Measurements from ENCODE around the gene PTPRD. TPM values are rescaled to one million over a fixed set of nuclear protein-coding genes. Genes with fewer than 3 reads are reported as not detected.

Gene PTPRD
- total RNA-seq, 1 experiment from 2014 or later, result not detected

GRCh38 chr9:8394341-8394740, 2218.5 kb downstream of the PTPRD start:
- no peak for DNase-seq (ENCODE audit: low read depth)

GRCh38 chr9:8392866-8393265, 2219.9 kb downstream of the PTPRD start:
- DNase-seq (ENCODE audit: low read depth), result no peak

DNA sequence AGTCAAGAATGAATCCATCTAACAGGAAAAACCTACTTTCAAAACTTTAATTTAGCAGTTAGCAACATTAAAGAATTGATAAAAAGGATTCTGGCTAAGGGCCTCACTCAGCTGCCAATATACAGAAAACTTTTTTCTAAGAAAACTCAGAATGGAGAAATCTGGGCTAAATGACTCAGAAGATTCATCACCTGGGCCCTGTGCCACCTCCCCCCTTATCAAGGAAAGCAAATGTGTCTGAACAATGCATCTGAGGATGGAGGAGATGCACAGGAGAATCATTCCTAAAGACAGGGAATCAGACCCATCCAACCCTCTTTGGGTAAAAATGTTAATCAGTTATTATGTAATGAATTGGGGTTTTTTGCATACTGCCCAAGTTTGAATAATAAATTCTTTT, 2221.2 kb downstream of the PTPRD start:
- DNase-seq (ENCODE audit: low read depth), result no peak

- no peak for DNase-seq (ENCODE audit: low read depth)
Observed at GRCh38 chr9:8391132-8391531, 2221.7 kb downstream of the PTPRD start.

DNA sequence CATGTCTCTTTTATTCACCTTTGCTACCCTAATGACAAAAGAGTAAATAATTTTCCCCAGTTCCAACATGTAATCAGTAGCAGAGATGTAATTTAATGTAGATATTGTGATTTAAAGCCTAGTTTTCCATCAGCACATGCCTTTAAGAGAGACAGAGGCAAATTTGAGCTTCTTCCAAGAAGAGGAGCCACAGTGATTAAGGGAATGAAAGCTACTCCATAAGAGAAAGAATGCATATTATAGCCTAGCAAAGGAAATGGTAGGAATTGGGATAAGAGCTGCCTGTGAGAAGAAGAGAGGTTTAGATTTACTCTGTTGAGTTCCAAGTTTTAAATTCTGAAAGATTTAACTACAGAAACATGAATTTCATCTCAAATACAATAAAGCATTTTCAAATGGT, 2222.2 kb downstream of the PTPRD start:
- no peak for DNase-seq (ENCODE audit: low read depth)

GRCh38 chr9:8389531-8389930, 2223.3 kb downstream of the PTPRD start:
- no peak for DNase-seq (ENCODE audit: low read depth)

DNA sequence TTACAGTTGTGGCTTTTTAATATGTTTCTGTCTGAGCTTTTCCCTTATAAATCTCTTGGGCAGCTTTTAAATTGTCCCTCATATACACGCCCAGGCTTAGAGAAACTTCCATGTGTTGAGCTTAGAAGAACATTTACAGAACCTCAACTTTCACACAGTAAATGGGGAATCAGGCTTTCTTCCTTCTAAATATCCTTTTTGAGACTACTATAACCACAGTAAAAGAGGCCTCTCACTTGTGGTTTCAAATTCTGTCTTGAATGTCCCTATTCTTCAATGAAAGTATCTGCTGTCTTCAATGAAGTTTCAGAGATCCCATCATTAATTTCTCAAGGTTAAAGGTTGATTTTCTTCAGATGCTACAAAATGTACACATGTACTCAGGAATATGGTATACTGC, 2224.7 kb downstream of the PTPRD start:
- DNase-seq (ENCODE audit: low read depth), result no peak

GRCh38 chr9:8384091-8384490, 2228.7 kb downstream of the PTPRD start:
- no peak for DNase-seq (ENCODE audit: low read depth)

DNA sequence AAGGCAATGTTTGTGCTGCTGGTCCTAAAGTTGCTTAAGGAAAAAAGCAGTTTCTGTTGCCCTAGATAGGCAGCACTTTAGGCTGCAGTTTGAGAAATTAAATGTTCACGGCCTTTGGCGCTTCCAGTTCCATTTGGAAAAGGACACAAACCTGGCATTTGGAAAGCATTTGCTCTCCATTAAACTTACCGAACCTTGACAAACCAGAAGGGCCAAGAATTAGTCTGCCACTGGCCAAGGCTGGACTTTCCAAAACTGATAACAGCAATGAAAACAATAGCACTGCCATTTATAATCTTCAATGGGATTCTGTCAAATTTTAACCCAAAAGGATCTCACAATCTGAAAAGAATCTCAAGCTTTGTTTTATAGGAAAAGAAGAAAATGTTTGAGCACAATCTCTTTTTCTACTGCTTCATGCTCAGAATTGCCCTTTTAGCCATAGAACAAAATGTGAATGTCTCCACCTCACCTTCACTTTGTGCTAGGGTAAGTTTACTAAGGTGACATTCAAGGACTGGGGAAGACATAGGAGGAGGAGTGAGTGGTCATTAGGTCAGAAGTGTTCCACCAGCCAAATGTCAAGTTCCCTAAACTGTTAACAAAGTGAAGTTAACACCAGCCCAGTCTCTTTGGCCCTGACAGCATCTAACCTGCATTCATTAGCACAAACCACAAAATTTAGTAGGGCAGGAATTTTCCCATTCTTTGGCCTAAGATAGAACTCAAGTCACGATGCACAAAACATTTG, 2229.8 kb downstream of the PTPRD start:
- no peak for DNase-seq (ENCODE audit: low read depth)

- DNase-seq (ENCODE audit: low read depth), result no peak
Observed at GRCh38 chr9:8382266-8382665, 2230.5 kb downstream of the PTPRD start.

DNA sequence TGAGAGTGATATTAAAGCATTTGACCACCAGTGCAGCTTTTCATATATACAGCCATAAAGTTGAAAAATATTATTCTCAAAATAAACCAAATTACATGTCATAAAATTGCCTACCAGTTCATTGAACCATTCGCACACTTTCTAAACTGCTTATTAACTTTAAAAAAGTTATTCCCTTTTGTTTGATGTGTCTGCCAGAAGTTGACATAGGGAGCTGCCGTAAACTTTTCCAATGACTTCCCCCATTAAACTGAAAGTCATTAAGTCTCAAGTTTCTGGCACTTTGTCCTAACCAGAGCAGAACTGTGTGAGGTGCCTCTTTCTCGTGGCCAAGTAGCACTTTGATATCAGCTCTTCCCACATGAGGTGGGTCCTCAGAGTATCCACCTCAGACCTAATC, 2231.2 kb downstream of the PTPRD start:
- no peak for DNase-seq (ENCODE audit: low read depth)

DNA sequence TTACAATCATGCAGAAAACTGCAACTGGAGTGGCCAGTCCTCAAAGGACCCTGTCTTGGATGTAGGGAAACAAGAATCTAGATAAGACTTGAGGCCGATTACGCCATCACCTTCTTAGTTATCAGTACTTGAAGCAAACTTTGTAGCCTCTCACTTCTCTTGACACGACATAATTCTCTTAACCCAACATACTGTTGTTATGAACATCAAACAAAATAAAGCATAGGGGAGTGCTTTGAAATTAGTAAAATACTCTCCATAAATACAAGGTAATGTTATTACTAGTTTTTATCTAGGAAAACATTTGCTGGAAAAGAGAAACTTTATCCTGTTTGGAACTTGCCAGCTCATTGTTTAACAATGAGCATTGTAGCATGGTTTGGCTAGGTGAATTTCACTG, 2238.3 kb downstream of the PTPRD start:
- DNase-seq (ENCODE audit: low read depth), result no peak

DNA sequence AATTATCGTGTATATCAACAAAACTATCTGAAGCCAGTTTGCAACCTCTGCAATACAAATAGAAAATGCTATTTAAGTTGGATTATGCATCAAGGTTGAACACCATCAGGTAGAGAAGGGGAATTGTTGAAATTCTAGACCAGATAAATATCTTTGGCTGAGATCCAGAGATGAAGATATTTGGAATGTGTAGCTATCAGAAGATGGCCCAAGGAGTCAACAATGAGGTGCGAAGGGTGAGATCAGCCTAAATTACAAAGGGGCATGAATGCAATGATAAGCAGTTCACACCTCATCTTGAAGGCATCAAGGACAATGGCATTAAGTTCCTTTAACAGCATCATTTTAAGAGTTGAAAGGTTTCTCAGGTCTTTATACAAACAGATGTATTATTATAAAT, 2241.1 kb downstream of the PTPRD start:
- no peak for DNase-seq (ENCODE audit: low read depth)

DNA sequence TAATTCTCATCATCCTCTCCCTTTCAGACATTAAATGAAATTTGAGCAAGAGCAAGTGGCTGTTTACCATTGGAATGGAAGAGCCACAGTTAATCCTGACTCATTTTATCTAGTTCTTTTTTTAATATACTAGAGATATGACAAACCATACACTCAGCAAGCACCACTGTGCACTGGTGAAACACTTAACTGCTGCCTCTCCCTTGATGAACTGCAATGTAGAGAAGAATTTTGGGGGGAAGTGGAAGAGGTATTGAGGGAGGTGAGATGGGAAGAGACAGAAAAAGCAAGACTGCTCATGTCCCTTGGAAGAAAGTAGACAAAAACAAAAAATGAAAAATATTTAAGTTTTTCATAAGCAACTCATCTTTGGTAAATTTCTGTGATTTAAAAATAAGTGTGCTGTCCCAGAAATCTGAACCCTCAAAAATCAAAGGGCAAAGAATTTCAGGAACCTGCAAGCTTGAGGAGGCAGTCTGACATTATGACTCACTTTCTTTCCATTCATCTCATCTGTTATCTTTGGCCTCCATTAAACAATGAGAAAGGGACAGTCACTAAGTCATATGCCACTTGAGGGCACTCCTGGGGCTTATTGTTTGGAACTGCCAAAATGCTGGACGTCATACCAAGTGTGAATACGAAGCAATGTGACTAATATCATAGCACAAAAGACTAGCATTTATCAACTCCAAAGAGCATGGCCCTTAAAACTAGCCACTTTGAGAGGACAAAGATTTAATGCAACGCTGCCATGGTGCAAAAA, 2246.5 kb downstream of the PTPRD start:
- DNase-seq (ENCODE audit: low read depth), result no peak

DNA sequence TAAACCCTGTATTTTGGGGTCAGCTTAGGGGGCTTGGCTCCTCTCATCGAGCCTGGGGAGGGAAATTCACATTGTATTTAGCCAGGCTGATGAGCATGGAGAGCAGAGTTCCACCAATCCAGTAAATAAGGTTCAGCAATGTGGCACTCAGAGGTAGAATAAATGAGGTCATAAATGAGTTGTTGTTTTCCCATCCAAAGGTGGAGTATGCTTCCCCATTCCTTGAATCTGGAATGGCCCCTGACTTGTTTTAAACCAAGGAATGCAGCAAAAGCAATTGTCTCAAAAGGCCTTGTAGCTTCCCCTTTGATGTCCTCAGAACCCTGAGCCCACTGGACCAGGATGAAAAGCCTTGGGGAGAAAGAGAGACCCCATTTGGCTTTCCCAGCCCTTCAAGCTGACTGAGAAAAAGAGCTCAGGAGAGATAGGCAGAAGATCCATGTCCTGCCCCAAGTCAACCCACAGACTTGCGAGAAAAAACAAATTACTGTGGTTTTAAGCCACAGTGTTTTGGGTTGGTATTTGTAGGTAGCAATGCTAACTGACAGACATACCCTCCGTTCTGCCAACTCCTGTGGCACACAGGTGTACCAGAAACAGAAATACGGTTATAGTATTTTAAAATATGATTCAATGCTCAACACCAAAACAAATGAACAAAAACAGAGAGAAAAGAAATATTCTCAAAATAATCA, 2247.2 kb downstream of the PTPRD start:
- DNase-seq (ENCODE audit: low read depth), result no peak

DNA sequence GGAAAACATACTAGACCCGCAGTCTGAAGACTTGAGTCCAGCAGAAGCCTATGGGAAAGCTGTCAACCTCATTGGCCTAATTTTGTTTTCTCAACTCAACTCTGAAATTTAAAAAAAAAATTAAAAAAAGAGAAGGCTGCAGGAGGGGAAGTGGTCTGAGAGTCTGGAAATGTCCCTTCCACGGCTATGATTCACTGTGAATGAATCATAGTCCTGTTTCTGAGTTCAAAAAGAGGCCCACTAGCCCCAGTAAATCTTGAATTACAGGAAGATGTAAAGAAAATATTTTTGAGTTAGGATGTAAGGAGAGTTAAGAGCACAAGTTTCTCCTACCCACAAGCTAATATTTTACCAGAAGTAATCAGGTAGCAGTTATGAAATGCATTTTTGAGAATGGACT, 2247.8 kb downstream of the PTPRD start:
- no peak for DNase-seq (ENCODE audit: low read depth)

GRCh38 chr9:8364026-8364752, 2248.6 kb downstream of the PTPRD start:
- no peak for DNase-seq (ENCODE audit: low read depth)

DNA sequence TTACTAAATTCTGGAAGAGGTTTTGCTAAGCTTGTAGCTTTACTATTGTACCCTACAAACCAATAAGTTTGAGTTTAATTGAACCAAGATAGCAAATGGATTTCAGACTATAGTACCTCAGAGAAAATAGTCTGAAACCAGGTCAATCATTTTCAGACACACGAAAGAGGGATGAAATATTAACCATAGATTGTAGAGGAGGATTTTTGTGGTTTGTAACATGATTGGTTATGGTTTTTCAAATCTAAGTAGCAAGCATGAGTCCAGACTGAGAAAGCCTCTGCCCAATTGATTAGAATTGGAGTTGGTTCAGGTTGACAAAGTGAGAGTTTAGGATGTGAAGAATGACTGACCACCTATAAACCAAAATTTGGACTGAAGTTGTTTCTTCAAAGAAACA, 2250.6 kb downstream of the PTPRD start:
- no peak for DNase-seq (ENCODE audit: low read depth)

GRCh38 chr9:8361364-8361763, 2251.4 kb downstream of the PTPRD start:
- DNase-seq (ENCODE audit: low read depth), result no peak

- no peak for DNase-seq (ENCODE audit: low read depth)
Observed at GRCh38 chr9:8356406-8356805, 2256.4 kb downstream of the PTPRD start.

DNA sequence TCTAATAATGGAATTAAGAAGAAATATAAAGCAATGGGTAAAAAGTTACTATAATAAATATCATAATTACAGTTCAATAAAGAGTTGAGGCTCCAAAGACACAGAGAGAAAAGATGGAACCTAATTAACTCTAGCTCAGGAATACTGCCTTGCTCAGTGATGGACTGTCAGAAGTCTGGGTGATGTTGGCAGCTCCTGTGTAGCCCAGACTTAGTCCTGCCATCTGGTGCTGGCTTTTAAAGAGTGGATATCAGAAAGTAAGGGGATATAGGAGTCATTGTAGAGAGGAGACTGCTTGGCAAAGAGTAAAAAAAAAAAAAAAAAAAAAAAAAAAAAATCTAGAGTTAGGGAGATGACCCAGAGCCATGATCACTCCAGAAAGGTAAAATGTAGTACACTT, 2261.4 kb downstream of the PTPRD start:
- DNase-seq (ENCODE audit: low read depth), result no peak

GRCh38 chr9:8349901-8350300, 2262.9 kb downstream of the PTPRD start:
- no peak for DNase-seq (ENCODE audit: low read depth)

Measured in LHCN-M2 (cell line).